Activated T-cell treated with anti-CD3 and anti-CD28 coated beads, Interleukin-2, amount 50 U/mL, for 4 hours (primary cell): ENCODE results near the gene PSMA7. TPM values are rescaled to one million over a fixed set of nuclear protein-coding genes. Genes with fewer than 3 reads are reported as not detected.
A peak's percentile ranks its signal among the peaks of the same experiment; 100 is the strongest.

Source experiments
- ATAC-seq, 2 donors: fragments of 200-7000 bp; cut with Tn5 transposase; one replicate each; pipeline ENCODE4 v1.10.0; 2021
- DNase-seq: peaks from one replicate; pipeline ENCODE4 v3.0.0-alpha.2; 2020
- H3K27me3 Mint-ChIP-seq: one replicate; pipeline ENCODE4 v1.8.0; 2021; ENCODE audit warnings: low read depth, mixed read lengths
- H3K36me3 Mint-ChIP-seq: one replicate; pipeline ENCODE4 v1.8.0; 2022; ENCODE audit warnings: mixed read lengths; ENCODE audit not compliant: insufficient read depth
- H3K4me1 Mint-ChIP-seq: one replicate; pipeline ENCODE4 v1.8.0; 2021; ENCODE audit warnings: low read depth, mixed read lengths
- H3K4me3 Mint-ChIP-seq: one replicate; pipeline ENCODE4 v1.8.0; 2021; ENCODE audit warnings: mild to moderate bottlenecking, moderate library complexity, mixed read lengths
- H3K9me3 Mint-ChIP-seq: one replicate; pipeline ENCODE4 v1.8.0; 2021; ENCODE audit warnings: mixed read lengths
- total RNA-seq, 3 donors: library from RNA; stranded (reverse); gene quantifications; one replicate each; pipeline ENCODE4 v1.2.1, GENCODE V29; 2021

Gene PSMA7
- 100 to 1,000 TPM; 651 to 699 (median 689) TPM for total RNA-seq

GRCh38 chr20:62143081-62143956, at the start of gene PSMA7, which contains the start of gene SS18L1:
Gene PSMA7 (minus strand): TSS chr20:62143394. CDS start chr20:62143303, 91 bp downstream.
Gene SS18L1 (plus strand): TSS chr20:62143769. CDS start chr20:62143821, 52 bp downstream.
- Mint-ChIP-seq H3K4me1 (peaks cover 50% of the 10 kb centered on the region), H3K27me3 (no peaks in the 10 kb centered on the region), H3K4me3 (peak within 1 kb of the TSS; percentile 94), H3K36me3 (peaks cover 19% of the 10 kb centered on the region), H3K9me3 (no peaks in the 10 kb centered on the region)
- ATAC-seq (peak; percentile 83 to 85), DNase-seq (peak; percentile 81)

GRCh38 chr20:62192635-62193034, 49.4 kb upstream of the PSMA7 start:
- no peak overlapping the region for H3K4me3 Mint-ChIP-seq

GRCh38 chr20:62191781-62192559, 48.8 kb upstream of the PSMA7 start:
- no peak for ATAC-seq
- H3K27me3 Mint-ChIP-seq: no peaks in the 10 kb centered on the region
- no peak overlapping the region for H3K4me3 Mint-ChIP-seq
- H3K9me3 Mint-ChIP-seq: no peaks in the 10 kb centered on the region
- no peak for DNase-seq
- H3K4me1 Mint-ChIP-seq: peaks cover 7% of the 10 kb centered on the region
- H3K36me3 Mint-ChIP-seq: peaks cover 15% of the 10 kb centered on the region

More at GRCh38 chr20:62192635-62193034, 49.4 kb upstream of the PSMA7 start:
- DNase-seq: no peak
- H3K36me3 Mint-ChIP-seq: peaks cover 15% of the 10 kb centered on the region
- H3K27me3 Mint-ChIP-seq: no peaks in the 10 kb centered on the region
- ATAC-seq: no peak
- H3K4me1 Mint-ChIP-seq: peaks cover 1% of the 10 kb centered on the region
- no peaks in the 10 kb centered on the region for H3K9me3 Mint-ChIP-seq

GRCh38 chr20:62190639-62191411, 47.6 kb upstream of the PSMA7 start:
- Mint-ChIP-seq H3K4me1 (peaks cover 13% of the 10 kb centered on the region), H3K4me3 (no peak overlapping the region), H3K36me3 (peaks cover 13% of the 10 kb centered on the region), H3K27me3 (no peaks in the 10 kb centered on the region), H3K9me3 (no peaks in the 10 kb centered on the region)
- ATAC-seq: no peak
- no peak for DNase-seq

GRCh38 chr20:62186887-62187866, 44.0 kb upstream of the PSMA7 start:
- H3K4me3 Mint-ChIP-seq: no peak overlapping the region

GRCh38 chr20:62186096-62186426, 42.9 kb upstream of the PSMA7 start:
- Mint-ChIP-seq H3K9me3 (no peaks in the 10 kb centered on the region), H3K4me1 (peaks cover 34% of the 10 kb centered on the region), H3K27me3 (no peaks in the 10 kb centered on the region), H3K4me3 (no peak overlapping the region), H3K36me3 (peaks cover 6% of the 10 kb centered on the region)
- ATAC-seq (no peak), DNase-seq (no peak)

More at GRCh38 chr20:62186887-62187866, 44.0 kb upstream of the PSMA7 start:
- peaks cover 6% of the 10 kb centered on the region for H3K36me3 Mint-ChIP-seq
- DNase-seq (no peak), ATAC-seq (no peak)
- peaks cover 29% of the 10 kb centered on the region for H3K4me1 Mint-ChIP-seq
- no peaks in the 10 kb centered on the region for H3K27me3 Mint-ChIP-seq
- no peaks in the 10 kb centered on the region for H3K9me3 Mint-ChIP-seq

GRCh38 chr20:62183426-62184142, 40.4 kb upstream of the PSMA7 start:
- Mint-ChIP-seq H3K4me3 (peak overlapping the region; percentile 92), H3K4me1 (peaks cover 34% of the 10 kb centered on the region), H3K27me3 (no peaks in the 10 kb centered on the region), H3K36me3 (peaks cover 2% of the 10 kb centered on the region), H3K9me3 (no peaks in the 10 kb centered on the region)
- no peak for DNase-seq
- ATAC-seq: no peak

- H3K9me3 Mint-ChIP-seq: no peaks in the 10 kb centered on the region
These were observed 39.6 kb upstream of the PSMA7 start, which contains the start of gene MTG2 for GRCh38 chr20:62182469-62183425. Gene MTG2 (plus strand): TSS chr20:62183028. CDS start chr20:62193421, 10,393 bp downstream.

GRCh38 chr20:62181808-62182207, 38.6 kb upstream of the PSMA7 start:
- peaks cover 26% of the 10 kb centered on the region for H3K4me1 Mint-ChIP-seq

More at GRCh38 chr20:62182469-62183425, 39.6 kb upstream of the PSMA7 start, which contains the start of gene MTG2:
- Mint-ChIP-seq H3K4me3 (peak within 1 kb of the TSS; percentile 92), H3K4me1 (peaks cover 34% of the 10 kb centered on the region), H3K27me3 (no peaks in the 10 kb centered on the region), H3K36me3 (peaks cover 2% of the 10 kb centered on the region)
- DNase-seq: peak; percentile 90
- ATAC-seq: peak; percentile 95 to 97

GRCh38 chr20:62179162-62179504, 35.9 kb upstream of the PSMA7 start:
- no peaks in the 10 kb centered on the region for H3K27me3 Mint-ChIP-seq
- H3K4me3 Mint-ChIP-seq: no peak overlapping the region
- DNase-seq (no peak), ATAC-seq (no peak)
- H3K4me1 Mint-ChIP-seq: peaks cover 13% of the 10 kb centered on the region
- H3K36me3 Mint-ChIP-seq: peaks cover 7% of the 10 kb centered on the region
- no peaks in the 10 kb centered on the region for H3K9me3 Mint-ChIP-seq

More at GRCh38 chr20:62181808-62182207, 38.6 kb upstream of the PSMA7 start:
- H3K27me3 Mint-ChIP-seq: no peaks in the 10 kb centered on the region
- no peaks in the 10 kb centered on the region for H3K9me3 Mint-ChIP-seq
- DNase-seq (no peak), ATAC-seq (no peak)
- H3K36me3 Mint-ChIP-seq: peaks cover 2% of the 10 kb centered on the region
- peak overlapping the region; percentile 92 for H3K4me3 Mint-ChIP-seq

GRCh38 chr20:62178316-62179161, 35.3 kb upstream of the PSMA7 start:
- Mint-ChIP-seq H3K4me1 (peaks cover 9% of the 10 kb centered on the region), H3K27me3 (no peaks in the 10 kb centered on the region), H3K36me3 (peaks cover 10% of the 10 kb centered on the region), H3K4me3 (no peak overlapping the region), H3K9me3 (no peaks in the 10 kb centered on the region)
- DNase-seq: no peak
- no peak for ATAC-seq
